GM21423 (cell line): ENCODE measurements around the gene TRAM2.

Experiments
- ATAC-seq: cut with Tn5 transposase; IDR thresholded peaks from one replicate; pipeline ENCODE4 v1.9.1; 2021; ENCODE audit warnings: mild to moderate bottlenecking, moderate library complexity; ENCODE audit not compliant: unreplicated experiment

Gene TRAM2

DNA sequence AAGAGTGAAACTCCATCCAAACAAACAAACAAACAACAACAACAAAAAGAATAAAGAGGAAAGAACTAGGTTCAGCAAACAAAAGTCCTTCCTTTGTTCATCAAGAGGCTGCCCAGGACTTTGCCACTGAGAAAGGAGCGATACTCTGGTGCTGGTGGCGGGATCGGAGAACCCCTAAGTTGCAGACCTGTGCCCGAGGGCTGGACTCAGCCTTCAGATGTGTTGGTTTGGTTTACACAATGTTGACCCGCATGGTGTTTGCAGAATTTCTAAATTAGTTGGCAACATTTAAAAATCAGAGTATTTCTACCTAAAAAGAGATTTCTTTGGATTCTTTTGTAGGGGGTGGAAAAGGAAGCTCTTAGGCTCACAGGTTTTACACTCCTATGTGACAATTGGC, 42.5 kb downstream of the TRAM2 start:
- no peak for ATAC-seq

DNA sequence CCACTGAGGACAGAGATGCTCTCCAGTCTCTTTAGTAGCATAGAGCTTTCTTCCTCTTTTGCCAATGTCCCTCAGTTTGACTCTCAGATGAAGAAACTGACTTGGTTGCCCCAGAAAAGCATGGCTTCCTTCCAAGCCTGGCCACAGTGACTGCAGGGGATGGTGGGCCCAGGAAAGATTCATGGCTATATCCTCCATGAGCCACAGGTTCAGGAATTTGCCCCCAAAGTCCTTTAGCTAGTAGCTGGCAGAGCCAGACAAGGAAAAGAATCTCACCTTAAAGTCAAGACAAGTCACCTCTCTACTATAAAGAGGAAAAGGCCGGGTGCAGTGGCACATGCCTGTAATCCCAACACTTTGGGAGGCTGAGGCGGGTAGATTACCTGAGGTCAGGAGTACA, 43.4 kb downstream of the TRAM2 start:
- ATAC-seq = no peak

- ATAC-seq = no peak
Observed at GRCh38 chr6:52532457-52532856, 44.4 kb downstream of the TRAM2 start.

DNA sequence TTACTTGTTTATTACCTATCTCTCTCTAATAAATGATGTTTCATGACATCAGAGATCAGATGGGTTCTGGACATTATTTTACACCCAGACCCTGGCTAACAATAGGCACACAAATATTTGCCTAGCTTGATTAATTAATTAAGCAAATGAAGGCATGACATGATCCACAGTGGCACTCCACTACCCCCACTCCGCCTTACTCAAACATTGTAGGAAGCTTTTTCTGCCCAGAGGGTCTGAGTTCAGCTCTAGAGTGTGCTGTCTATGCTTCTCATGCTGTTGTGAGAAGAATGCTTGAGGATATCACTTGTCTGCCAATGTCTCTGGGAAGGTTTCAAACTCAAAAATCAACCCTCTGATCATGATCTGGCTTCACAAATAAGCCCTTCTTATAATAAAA, 45.0 kb downstream of the TRAM2 start:
- ATAC-seq = no peak

GRCh38 chr6:52531396-52531795, 45.5 kb downstream of the TRAM2 start:
- ATAC-seq = no peak

- ATAC-seq = no peak
Observed at GRCh38 chr6:52530351-52530750, 46.5 kb downstream of the TRAM2 start.

GRCh38 chr6:52529311-52529710, 47.5 kb downstream of the TRAM2 start:
- no peak for ATAC-seq

- ATAC-seq = no peak
Observed at GRCh38 chr6:52527436-52527835, 49.4 kb downstream of the TRAM2 start.

DNA sequence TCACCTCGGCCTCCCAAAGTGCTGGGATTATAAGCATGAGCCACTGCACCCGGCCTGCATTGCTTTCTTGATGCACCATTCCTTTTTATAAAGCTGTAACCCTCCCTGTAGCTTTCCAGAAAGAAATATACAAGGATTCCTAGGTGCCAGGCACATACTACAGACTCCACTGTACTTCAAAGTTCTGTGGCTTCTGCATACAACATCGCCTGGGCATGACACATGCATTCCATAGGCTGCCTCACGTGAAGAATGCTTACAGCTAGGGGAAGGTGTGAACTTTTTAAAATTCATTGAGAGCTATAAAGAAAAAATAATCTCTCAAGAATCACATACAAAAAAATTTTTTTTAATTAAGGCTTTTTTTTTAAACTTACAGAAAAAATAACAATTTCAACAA, 50.2 kb downstream of the TRAM2 start:
- ATAC-seq = no peak

DNA sequence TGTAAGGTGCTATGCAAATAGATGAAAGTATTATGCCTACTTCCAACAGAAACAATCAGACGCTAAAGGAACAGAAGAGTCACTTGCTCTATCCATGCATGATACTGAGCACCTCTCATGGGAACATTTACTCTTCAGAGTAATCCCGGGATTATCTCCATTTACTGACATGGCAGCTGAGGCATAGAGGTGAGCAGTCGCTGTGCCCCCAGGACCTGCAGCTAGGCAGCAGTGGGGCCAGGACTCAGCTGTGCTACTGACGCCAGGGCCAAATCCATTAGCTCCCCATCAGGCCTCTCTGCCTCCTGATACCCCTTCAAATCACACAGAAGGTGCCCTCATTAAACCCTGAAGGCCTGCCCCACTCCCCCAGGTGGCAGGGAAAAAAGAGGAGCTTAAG, 51.9 kb downstream of the TRAM2 start:
- no peak for ATAC-seq

DNA sequence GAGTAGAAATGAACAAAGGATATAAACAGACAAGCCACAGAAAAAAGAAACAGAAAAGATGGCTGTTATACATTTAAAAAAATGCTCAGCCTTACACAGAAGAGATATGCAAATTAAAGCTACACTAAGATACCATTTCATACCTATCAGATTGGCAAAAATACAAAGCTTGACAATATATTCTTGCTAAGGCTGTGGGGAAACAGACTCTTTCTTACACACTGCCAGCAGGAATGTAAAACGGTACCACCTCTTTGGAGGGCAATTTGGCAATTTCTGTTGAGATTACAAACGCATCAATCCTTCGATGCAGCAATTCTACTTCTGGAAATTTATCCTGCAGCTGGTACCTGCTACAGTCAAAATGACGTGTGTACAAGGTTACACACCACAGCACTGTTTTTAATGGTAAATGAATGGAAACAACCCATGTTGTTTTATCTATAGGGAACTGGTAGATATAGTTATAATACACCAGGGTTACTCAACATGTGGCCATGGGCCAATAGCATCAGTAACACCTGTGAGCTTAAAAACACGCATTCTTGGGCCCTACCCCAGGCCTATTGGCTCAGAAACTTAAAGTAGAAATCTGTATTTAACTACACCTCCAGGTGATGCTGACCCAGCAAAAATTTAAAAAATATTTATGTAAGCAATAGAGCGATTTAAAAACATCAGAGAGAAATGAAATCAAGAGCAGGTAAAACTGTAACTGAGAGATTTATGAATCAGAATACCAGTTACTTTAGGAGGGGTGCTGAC, 53.3 kb downstream of the TRAM2 start:
- ATAC-seq = no peak

- ATAC-seq = no peak
Observed at GRCh38 chr6:52522655-52523054, 54.2 kb downstream of the TRAM2 start.

DNA sequence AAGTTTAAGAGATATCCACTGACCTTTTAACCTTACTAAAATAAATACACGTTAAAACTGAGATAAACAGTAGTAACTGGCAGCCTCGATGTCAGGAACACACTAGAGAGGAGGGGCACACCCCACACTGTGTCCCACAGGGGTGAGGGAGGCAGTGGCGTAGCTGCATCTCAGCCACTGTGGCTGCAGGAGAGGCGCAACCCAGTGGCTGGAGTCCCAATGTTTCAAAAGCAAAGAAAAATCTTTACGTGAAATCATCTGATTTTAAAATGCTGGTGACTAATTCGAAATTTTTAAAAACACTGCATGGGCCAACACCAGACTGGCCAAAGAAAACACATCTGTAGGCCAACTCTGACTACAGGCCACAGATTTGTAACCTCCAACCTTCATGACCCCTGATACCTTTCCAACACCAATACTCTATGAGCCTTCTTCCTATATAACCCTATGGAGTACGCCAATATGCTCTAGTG, 54.7 kb downstream of the TRAM2 start:
- ATAC-seq = no peak

- no peak for ATAC-seq
Observed at GRCh38 chr6:52519618-52520017, 57.2 kb downstream of the TRAM2 start.

DNA sequence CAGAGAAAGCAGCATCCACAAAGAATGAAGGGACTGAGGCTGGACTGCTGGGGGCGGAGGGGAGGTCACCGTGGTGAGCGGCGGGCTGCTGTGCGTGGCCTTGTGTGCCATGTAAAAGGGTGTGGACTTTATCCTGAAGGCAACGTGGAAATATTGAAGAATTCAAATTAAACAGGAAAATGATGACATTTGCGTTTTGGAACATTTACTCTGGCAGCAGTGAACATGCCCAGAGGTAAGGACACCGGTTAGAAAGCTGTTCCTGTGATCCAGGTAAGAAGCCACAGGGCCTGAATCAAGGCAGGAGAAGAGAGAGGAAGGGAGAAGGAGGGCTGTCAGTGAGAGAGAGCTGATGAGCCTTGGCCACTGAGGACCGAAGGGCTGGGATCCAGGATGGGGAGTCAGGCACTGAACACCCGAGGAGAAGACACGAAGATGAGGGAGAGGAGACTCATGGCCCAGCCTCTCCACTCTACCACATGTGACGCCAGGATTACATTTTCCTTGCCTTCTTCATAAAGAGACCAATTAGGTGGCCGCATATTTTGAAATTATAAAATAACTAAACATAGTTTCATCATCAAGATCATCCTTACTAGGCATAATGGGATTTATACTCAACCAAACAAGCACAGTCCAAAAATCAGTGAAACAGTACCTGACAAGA, 58.4 kb downstream of the TRAM2 start:
- no peak for ATAC-seq

- peak; percentile 84 for ATAC-seq
Observed at GRCh38 chr6:52517502-52518278, 59.2 kb downstream of the TRAM2 start.

- ATAC-seq = no peak
Observed at GRCh38 chr6:52516943-52517342, 59.9 kb downstream of the TRAM2 start.

GRCh38 chr6:52516269-52516668, 60.6 kb downstream of the TRAM2 start:
- no peak for ATAC-seq

- no peak for ATAC-seq
Observed at GRCh38 chr6:52515219-52515960, 61.5 kb downstream of the TRAM2 start.

- ATAC-seq = no peak
Observed at GRCh38 chr6:52514514-52514913, 62.3 kb downstream of the TRAM2 start.

DNA sequence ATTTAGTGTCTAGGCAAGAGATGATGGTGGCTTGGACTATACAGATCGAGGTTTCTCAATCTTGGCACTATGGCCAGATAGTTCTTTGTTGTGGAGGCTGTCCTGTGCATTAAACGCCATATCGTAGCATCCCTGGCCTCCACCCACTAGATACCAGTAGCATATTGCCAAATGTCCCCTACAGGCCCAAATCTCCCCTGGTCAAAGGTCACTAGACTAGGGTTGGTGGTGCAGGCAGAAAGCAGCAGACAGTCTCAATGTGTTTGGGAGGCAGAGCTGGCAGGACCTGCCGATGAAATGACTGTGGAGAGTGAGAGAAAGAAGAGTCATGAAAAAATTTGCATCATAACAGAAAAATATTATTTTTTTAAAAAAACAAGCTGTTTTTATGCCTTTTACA, 63.0 kb downstream of the TRAM2 start:
- ATAC-seq = no peak
